ENCODE results near the gene PROCA1.

GRCh38 chr17:28720247-28720996 lies 8.7 kb upstream of the PROCA1 start:
- TF ChIP-seq CTCF (IDR thresholded peaks at IDR 0.05) (no peak), POLR2A (IDR thresholded peaks at IDR 0.05) (no peak), POLR2AphosphoS5 (IDR thresholded peaks at IDR 0.05; ENCODE audit: insufficient read depth in 1 of 2, low read depth in 1 of 2) (no peak)

All from vagina (tissue), 2 donors.